Testis (tissue), 3 donors: ENCODE results near the gene CAMKMT. TPM values are rescaled to one million over a fixed set of nuclear protein-coding genes. Genes with fewer than 3 reads are reported as not detected.

ENCODE experiments used
- DNase-seq: peaks from one replicate; pipeline ENCODE4 v3.0.0-alpha.2; 2019
- H3K27ac ChIP-seq, 2 donors: fragments of 200-600 bp; sonication (generic); one replicate each; pipeline ENCODE4 v1.5.1; 2019
- H3K27me3 ChIP-seq: fragments of 200-600 bp; sonication (generic); one replicate; pipeline ENCODE4 v1.5.1; 2019
- H3K36me3 ChIP-seq: fragments of 200-600 bp; sonication (generic); one replicate; pipeline ENCODE4 v1.5.1; 2017; ENCODE audit warnings: low read depth; ENCODE audit errors: missing control alignments
- H3K4me1 ChIP-seq: fragments of 200-600 bp; sonication (generic); one replicate; pipeline ENCODE4 v1.5.1; 2019
- H3K4me3 ChIP-seq, 2 donors: fragments of 200-600 bp; sonication (generic); one replicate each; pipeline ENCODE4 v1.5.1; 2017 to 2019
- H3K9me3 ChIP-seq: fragments of 200-600 bp; sonication (generic); one replicate; pipeline ENCODE4 v1.5.1; 2017
- POLR2A ChIP-seq: fragments of 450-650 bp; IDR thresholded peaks from one replicate; pipeline ENCODE4 v1.6.1; 2017; ENCODE audit warnings: antibody characterized with exemption, mild to moderate bottlenecking, moderate library complexity
- WGBS, 2 donors: methylation state at CpG; one replicate each; pipeline ENCODE4 v1.1.5; 2018; 5-methylcytosine and 5-hydroxymethylcytosine counted together
- intact Hi-C: fragments of 100-400 bp; cut with DNase I; formaldehyde crosslinking; loops from one replicate; pipeline ENCODE4 v1.15.1; 2023; ENCODE audit warnings: low total_unique reads
- polyA plus RNA-seq: library from polyadenylated mRNA; stranded (reverse); fragments of 350-450 nt; fragmentation: Illumina TruSeq; extraction: RNeasy Lipid Tissue Mini Kit (QIAGEN cat#74804); gene quantifications from one replicate; pipeline ENCODE4 v1.2.3, GENCODE V29; 2014; ENCODE audit warnings: low read depth, low replicate concordance; ENCODE audit not compliant: insufficient read depth
- total RNA-seq, 2 donors: library from RNA; depleted of rRNA; stranded (reverse); fragments of >200 nt; gene quantifications; one replicate each; pipeline ENCODE4 v1.2.3, GENCODE V29; 2016
- TF ChIP-seq, protein P1 (sequence below), 3 experiments: fragments of 450-650 bp in 2 of 3; fragments of 200-600 bp in 1 of 3; sonication (generic) in 1 of 3; IDR thresholded peaks; one replicate each; pipeline ENCODE4 v1.5.1; 2016 to 2019; ENCODE audit warnings: antibody characterized with exemption in 3 of 3, mild to moderate bottlenecking in 2 of 3, moderate library complexity in 1 of 3

Gene CAMKMT
- total and polyA plus RNA-seq, 3 donors from 2014 or later, result 15.9 to 21.2 (median 18.5) TPM

DNA sequence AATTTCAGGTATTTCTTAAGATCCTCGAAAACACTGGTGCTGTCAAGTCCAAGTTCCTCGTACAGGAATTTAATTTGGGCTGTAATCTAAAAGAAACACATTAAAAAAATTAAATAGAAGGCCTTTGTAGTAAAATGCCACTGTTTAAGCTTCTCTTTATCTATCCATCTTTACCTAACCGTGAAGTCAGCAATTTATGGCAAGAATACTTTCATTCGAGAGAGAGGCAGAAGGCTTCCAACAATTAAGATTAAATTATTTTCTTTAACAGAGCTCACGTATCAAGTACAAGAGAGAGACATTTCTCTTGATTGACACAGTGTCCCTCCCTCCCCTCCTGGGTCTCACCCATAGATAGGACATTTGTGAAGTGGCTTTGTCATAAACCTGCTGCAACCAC is 40.4 kb upstream of the CAMKMT start:
- intact Hi-C loops, result no loop called here
- DNase-seq, result no peak
- no peak overlapping the region for H3K27ac ChIP-seq
- no peak for TF ChIP-seq POLR2A
- TF ChIP-seq, protein P1, sequence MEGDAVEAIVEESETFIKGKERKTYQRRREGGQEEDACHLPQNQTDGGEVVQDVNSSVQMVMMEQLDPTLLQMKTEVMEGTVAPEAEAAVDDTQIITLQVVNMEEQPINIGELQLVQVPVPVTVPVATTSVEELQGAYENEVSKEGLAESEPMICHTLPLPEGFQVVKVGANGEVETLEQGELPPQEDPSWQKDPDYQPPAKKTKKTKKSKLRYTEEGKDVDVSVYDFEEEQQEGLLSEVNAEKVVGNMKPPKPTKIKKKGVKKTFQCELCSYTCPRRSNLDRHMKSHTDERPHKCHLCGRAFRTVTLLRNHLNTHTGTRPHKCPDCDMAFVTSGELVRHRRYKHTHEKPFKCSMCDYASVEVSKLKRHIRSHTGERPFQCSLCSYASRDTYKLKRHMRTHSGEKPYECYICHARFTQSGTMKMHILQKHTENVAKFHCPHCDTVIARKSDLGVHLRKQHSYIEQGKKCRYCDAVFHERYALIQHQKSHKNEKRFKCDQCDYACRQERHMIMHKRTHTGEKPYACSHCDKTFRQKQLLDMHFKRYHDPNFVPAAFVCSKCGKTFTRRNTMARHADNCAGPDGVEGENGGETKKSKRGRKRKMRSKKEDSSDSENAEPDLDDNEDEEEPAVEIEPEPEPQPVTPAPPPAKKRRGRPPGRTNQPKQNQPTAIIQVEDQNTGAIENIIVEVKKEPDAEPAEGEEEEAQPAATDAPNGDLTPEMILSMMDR (IDR thresholded peaks at IDR 0.05), result no peak
- peaks cover 7% of the 10 kb centered on the region for H3K4me1 ChIP-seq
- H3K27me3 ChIP-seq, result no peaks in the 10 kb centered on the region
- H3K4me3 ChIP-seq, result no peak overlapping the region
- WGBS, 2 donors, result 70 to 81% methylated on average over 5 of the region's 5 CpGs
- no peaks in the 10 kb centered on the region for H3K9me3 ChIP-seq
- H3K36me3 ChIP-seq, result no peaks in the 10 kb centered on the region

DNA sequence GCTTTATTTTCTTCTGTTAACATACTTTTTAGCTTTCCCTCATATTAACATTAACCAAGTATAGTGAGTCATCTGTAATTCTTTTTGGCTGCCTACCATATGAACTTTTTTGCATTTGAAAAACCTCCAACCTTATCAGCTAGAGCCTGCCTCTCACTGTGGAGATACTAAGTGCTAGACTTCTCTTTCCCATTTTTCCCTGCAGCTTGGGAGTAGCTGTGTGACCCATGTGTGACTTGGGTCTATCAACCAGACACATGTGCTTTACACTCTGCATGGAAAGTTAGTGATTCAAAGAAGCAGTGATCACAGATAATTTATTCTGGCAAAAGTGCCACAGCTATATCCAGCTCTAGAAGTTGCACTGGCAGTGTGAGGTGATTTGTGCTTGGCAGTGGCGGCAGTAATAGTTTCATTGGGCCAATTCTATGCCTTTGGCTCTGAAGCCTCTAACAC is 36.7 kb upstream of the CAMKMT start:
- intact Hi-C loops, result no loop called here
- Histone ChIP-seq H3K4me3 (no peak overlapping the region), H3K9me3 (no peaks in the 10 kb centered on the region), H3K27me3 (no peaks in the 10 kb centered on the region), H3K4me1 (peaks cover 7% of the 10 kb centered on the region), H3K27ac (no peak overlapping the region), H3K36me3 (no peaks in the 10 kb centered on the region)
- DNase-seq, result no peak
- WGBS, 2 donors, result 75 to 96% methylated on average over 1 of the region's 1 CpG
- TF ChIP-seq POLR2A, result no peak
- TF ChIP-seq, protein P1 (IDR thresholded peaks at IDR 0.05), result no peak

- Histone ChIP-seq H3K4me1 (peaks cover 7% of the 10 kb centered on the region), H3K36me3 (no peaks in the 10 kb centered on the region), H3K27ac (no peak overlapping the region), H3K9me3 (no peaks in the 10 kb centered on the region), H3K4me3 (no peak overlapping the region), H3K27me3 (no peaks in the 10 kb centered on the region)
- no peak for DNase-seq
- TF ChIP-seq POLR2A, result no peak
- TF ChIP-seq, protein P1 (IDR thresholded peaks at IDR 0.05), result no peak
- intact Hi-C loops, result no loop called here
- WGBS, 2 donors, result 58 to 66% methylated on average over 4 of the region's 4 CpGs
Measured at GRCh38 chr2:44325897-44326296, 35.9 kb upstream of the CAMKMT start.

DNA sequence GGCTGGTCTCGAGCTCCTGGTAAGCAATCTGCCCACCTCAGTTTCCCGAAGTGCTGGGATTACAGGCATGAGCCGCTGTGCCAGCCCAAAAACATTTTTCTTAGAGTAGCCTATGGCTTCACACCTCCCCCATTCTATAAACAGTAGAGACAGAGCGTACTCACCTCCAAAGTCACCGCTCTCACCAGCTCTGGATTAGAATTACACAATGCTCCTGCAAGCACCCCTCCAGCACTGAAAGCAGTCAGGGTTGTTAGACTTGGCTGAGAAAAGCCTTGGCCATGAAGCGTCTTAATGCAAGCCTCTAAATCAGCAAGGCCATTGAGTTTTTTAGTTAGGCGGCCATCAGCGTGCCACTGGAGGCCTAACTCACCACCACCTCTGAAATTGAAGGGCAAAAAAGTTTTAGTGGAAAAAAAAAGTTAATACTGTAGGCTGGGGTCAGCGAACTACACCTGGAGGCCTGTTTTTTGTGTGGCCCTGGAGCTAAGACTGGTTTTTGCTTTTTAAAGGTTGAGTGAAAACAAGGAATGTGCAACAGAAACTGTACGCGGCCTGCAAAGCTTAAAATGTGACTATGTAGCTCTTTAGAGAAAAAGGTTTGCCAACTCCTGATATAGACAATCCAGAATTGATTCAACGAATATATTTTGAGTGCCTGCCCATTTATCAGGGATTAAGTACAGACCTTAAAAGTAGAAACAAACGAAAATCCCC is 35.0 kb upstream of the CAMKMT start:
- TF ChIP-seq POLR2A, result no peak
- TF ChIP-seq, protein P1 (IDR thresholded peaks at IDR 0.05), result no peak
- peaks cover 7% of the 10 kb centered on the region for H3K4me1 ChIP-seq
- intact Hi-C loops, result no loop called here
- no peak for DNase-seq
- no peak overlapping the region for H3K27ac ChIP-seq
- no peaks in the 10 kb centered on the region for H3K27me3 ChIP-seq
- H3K36me3 ChIP-seq, result no peaks in the 10 kb centered on the region
- H3K4me3 ChIP-seq, result no peak overlapping the region
- no peaks in the 10 kb centered on the region for H3K9me3 ChIP-seq
- WGBS, 2 donors, result 74 to 75% methylated on average over 13 of the region's 13 CpGs

DNA sequence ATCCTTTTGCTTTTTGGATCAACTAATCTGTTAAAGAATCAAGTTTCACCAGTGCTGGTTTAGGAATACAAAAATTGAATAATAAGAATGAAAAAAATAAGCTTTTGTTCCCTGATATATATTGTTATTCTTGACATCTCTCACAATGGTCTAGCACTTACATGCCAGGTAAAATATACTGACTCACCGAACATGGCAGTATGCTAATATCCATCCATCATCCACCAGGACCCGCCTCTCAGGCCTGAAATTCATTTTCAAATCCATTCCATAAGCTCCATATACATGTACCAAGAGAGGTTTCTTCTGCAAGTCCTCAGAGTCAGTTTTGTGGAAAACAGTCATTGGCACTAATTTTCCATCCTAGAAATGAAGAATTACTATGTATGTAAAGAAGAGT is 33.0 kb upstream of the CAMKMT start:
- no peak for DNase-seq
- TF ChIP-seq POLR2A, result no peak
- TF ChIP-seq, protein P1 (IDR thresholded peaks at IDR 0.05), result no peak
- intact Hi-C loops, result no loop called here
- Histone ChIP-seq H3K9me3 (no peaks in the 10 kb centered on the region), H3K4me1 (peaks cover 7% of the 10 kb centered on the region), H3K27me3 (no peaks in the 10 kb centered on the region), H3K27ac (no peak overlapping the region), H3K4me3 (no peak overlapping the region), H3K36me3 (no peaks in the 10 kb centered on the region)
- WGBS, 2 donors, result 91 to 98% methylated on average over 2 of the region's 2 CpGs
